ENCODE results near the gene RTL10.

RTL10 gene

GRCh38 chr22:19808873-19809478, 45.7 kb downstream of the RTL10 start:
- Histone ChIP-seq H3K27ac (ENCODE audit: poor library complexity, severe bottlenecking) (no peak overlapping the region), H3K9me3 (ENCODE audit: severe bottlenecking) (no peaks in the 10 kb centered on the region), H3K27me3 (ENCODE audit: insufficient read depth, poor library complexity, severe bottlenecking) (no peaks in the 10 kb centered on the region), H3K4me3 (ENCODE audit: severe bottlenecking) (no peak overlapping the region), H3K36me3 (ENCODE audit: low read depth) (no peaks in the 10 kb centered on the region), H3K4me1 (ENCODE audit: insufficient read depth, poor library complexity, severe bottlenecking) (peaks cover 28% of the 10 kb centered on the region)
- no peak for ATAC-seq (ENCODE audit: low read depth)
- TF ChIP-seq CTCF (IDR thresholded peaks at IDR 0.05; ENCODE audit: poor library complexity, severe bottlenecking), result no peak
- DNase-seq (ENCODE audit: low spot score), result no peak

GRCh38 chr22:19807914-19808872, 46.5 kb downstream of the RTL10 start:
- ATAC-seq (ENCODE audit: low read depth) (no peak), DNase-seq (ENCODE audit: low spot score) (no peak)

GRCh38 chr22:19807161-19807913, 47.3 kb downstream of the RTL10 start:
- ATAC-seq (ENCODE audit: low read depth) (no peak), DNase-seq (ENCODE audit: low spot score) (no peak)
- Histone ChIP-seq H3K4me1 (ENCODE audit: insufficient read depth, poor library complexity, severe bottlenecking) (peaks cover 28% of the 10 kb centered on the region), H3K36me3 (ENCODE audit: low read depth) (no peaks in the 10 kb centered on the region), H3K4me3 (ENCODE audit: severe bottlenecking) (no peak overlapping the region), H3K27ac (ENCODE audit: poor library complexity, severe bottlenecking) (peak overlapping the region; percentile 93), H3K9me3 (ENCODE audit: severe bottlenecking) (no peaks in the 10 kb centered on the region), H3K27me3 (ENCODE audit: insufficient read depth, poor library complexity, severe bottlenecking) (no peaks in the 10 kb centered on the region)
- no peak for TF ChIP-seq CTCF (IDR thresholded peaks at IDR 0.05; ENCODE audit: poor library complexity, severe bottlenecking)

More at GRCh38 chr22:19807914-19808872, 46.5 kb downstream of the RTL10 start:
- Histone ChIP-seq H3K27me3 (ENCODE audit: insufficient read depth, poor library complexity, severe bottlenecking) (no peaks in the 10 kb centered on the region), H3K36me3 (ENCODE audit: low read depth) (no peaks in the 10 kb centered on the region), H3K9me3 (ENCODE audit: severe bottlenecking) (no peaks in the 10 kb centered on the region), H3K4me1 (ENCODE audit: insufficient read depth, poor library complexity, severe bottlenecking) (peaks cover 28% of the 10 kb centered on the region), H3K27ac (ENCODE audit: poor library complexity, severe bottlenecking) (no peak overlapping the region), H3K4me3 (ENCODE audit: severe bottlenecking) (no peak overlapping the region)
- no peak for TF ChIP-seq CTCF (IDR thresholded peaks at IDR 0.05; ENCODE audit: poor library complexity, severe bottlenecking)

GRCh38 chr22:19806213-19807160, 48.2 kb downstream of the RTL10 start:
- peak; percentile 82 for ATAC-seq (ENCODE audit: low read depth)
- DNase-seq (ENCODE audit: low spot score), result peak; percentile 96
- peak overlapping the region; percentile 93 for H3K27ac ChIP-seq (ENCODE audit: poor library complexity, severe bottlenecking)

More at GRCh38 chr22:19806213-19807160, 48.2 kb downstream of the RTL10 start:
- H3K27me3 ChIP-seq (ENCODE audit: insufficient read depth, poor library complexity, severe bottlenecking), result no peaks in the 10 kb centered on the region
- H3K9me3 ChIP-seq (ENCODE audit: severe bottlenecking), result no peaks in the 10 kb centered on the region
- no peak for TF ChIP-seq CTCF (IDR thresholded peaks at IDR 0.05; ENCODE audit: poor library complexity, severe bottlenecking)
- no peak overlapping the region for H3K4me3 ChIP-seq (ENCODE audit: severe bottlenecking)
- no peaks in the 10 kb centered on the region for H3K36me3 ChIP-seq (ENCODE audit: low read depth)
- peaks cover 28% of the 10 kb centered on the region for H3K4me1 ChIP-seq (ENCODE audit: insufficient read depth, poor library complexity, severe bottlenecking)
